Pons (tissue), 1 donor: Measurements from ENCODE around the gene GALNT3.

Experiments
- DNase-seq: peaks from one replicate; pipeline ENCODE4 v3.0.0-alpha.2; 2016; ENCODE audit warnings: low spot score

The GALNT3 gene

GRCh38 chr2:165725421-165725820 is 68.6 kb downstream of the GALNT3 start:
- no peak for DNase-seq

- no peak for DNase-seq
Observed at GRCh38 chr2:165720511-165720910, 73.5 kb downstream of the GALNT3 start.

DNA sequence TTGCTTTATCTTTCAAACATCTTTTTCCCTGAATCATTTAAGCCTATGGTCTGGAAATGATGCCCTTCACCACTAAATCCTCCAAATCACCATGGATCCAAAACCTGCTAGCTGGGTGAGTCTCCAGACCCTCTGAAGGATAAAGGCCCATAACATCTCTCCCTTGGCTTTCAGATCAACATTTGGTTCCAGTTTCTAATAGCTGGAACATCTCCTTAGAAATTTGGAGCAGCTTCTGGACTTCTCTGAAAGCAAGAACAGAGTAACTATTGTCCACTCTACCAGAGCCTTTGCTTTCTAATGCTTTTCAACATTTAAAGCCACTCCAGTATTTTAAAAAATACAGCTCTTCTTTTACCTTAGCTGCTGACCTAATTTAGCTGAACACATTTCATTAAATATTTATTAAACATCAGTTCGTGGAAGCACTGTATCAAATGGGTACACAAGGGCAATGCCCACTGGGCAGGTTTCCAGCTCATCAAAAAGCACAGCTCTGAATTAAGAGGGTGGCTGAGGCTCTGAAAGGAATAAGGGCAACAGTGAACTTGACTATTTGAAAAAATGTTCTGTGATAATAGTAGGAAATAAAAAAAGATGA is 75.3 kb downstream of the GALNT3 start:
- peak; percentile 74 for DNase-seq

GRCh38 chr2:165716091-165716490 is 78.0 kb downstream of the GALNT3 start:
- DNase-seq: no peak

GRCh38 chr2:165706960-165707487 is 87.0 kb downstream of the GALNT3 start:
- DNase-seq: no peak

DNA sequence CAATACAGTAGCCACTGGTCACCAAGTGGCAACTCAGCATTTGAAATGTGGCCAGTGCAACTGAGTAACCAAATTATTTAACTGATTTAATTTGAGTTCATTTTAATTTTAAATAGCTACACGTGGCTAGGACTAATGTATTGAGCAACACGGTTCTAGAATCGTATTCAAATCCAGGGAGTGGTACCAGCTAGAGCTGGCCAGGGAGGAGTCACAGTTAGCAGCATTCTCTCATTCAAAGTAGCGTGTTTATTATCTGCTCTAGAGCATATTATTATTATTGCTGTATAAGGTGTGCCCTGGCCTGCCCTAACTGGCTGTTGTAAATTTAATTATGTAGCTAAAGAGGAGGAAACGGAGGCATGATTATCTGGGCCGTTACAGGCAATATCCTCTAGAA is 92.9 kb downstream of the GALNT3 start:
- no peak for DNase-seq

- DNase-seq: no peak
Observed at GRCh38 chr2:165700531-165700930, 93.5 kb downstream of the GALNT3 start.

- DNase-seq: no peak
Observed at GRCh38 chr2:165699946-165700345, 94.1 kb downstream of the GALNT3 start.

- peak; percentile 76 for DNase-seq
Observed at GRCh38 chr2:165698444-165698884, 95.6 kb downstream of the GALNT3 start.

- no peak for DNase-seq
Observed at GRCh38 chr2:165697748-165698443, 96.2 kb downstream of the GALNT3 start.
